Activated CD4-positive, alpha-beta memory T cell treated with anti-CD3 and anti-CD28 coated beads for 36 hours (primary cell): ENCODE measurements around the gene SLC44A1. TPM values are rescaled to one million over a fixed set of nuclear protein-coding genes. Genes with fewer than 3 reads are reported as not detected.
"Not testable (repeated sequence)": the region's sequence is repeated elsewhere in the genome, so short reads cannot be mapped to it uniquely, and the experiment has no call there.

Experiments used
- CTCF ChIA-PET: fragments of 350-600 bp; sonication (Branson Sonifier 250); formaldehyde crosslinking; loops from one replicate; lab custom pipeline; 2021; ENCODE audit warnings: antibody characterized with exemption, inconsistent platforms; lab: Charles Lee
- POLR2A ChIA-PET: fragments of 350-600 bp; sonication (Branson Sonifier 250); formaldehyde crosslinking; loops from one replicate; lab custom pipeline; 2021; ENCODE audit warnings: antibody characterized with exemption; lab: Charles Lee
- DNase-seq: peaks from one replicate; pipeline ENCODE4 v3.0.0-alpha.2; 2020
- H3K27ac Mint-ChIP-seq: one replicate; pipeline ENCODE4 v1.8.0; 2021; ENCODE audit warnings: mixed read lengths
- H3K27me3 Mint-ChIP-seq: one replicate; pipeline ENCODE4 v1.8.0; 2021; ENCODE audit warnings: mixed read lengths
- H3K36me3 Mint-ChIP-seq: one replicate; pipeline ENCODE4 v1.8.0; 2021; ENCODE audit warnings: mixed read lengths
- H3K4me1 Mint-ChIP-seq: one replicate; pipeline ENCODE4 v1.8.0; 2021; ENCODE audit warnings: low read depth, mixed read lengths
- H3K4me3 Mint-ChIP-seq: one replicate; pipeline ENCODE4 v1.8.0; 2021; ENCODE audit warnings: mild to moderate bottlenecking, mixed read lengths
- H3K9me3 Mint-ChIP-seq: one replicate; pipeline ENCODE4 v1.8.0; 2021; ENCODE audit warnings: mixed read lengths
- intact Hi-C: fragments of 100-400 bp; cut with micrococcal nuclease; formaldehyde crosslinking; loops from one replicate; pipeline ENCODE4 v1.15.1; 2023
- total RNA-seq, 2 experiments: library from RNA; stranded (reverse); gene quantifications; one replicate each; pipeline ENCODE4 v1.2.3, GENCODE V29; 2021

Gene SLC44A1
- total RNA-seq, 2 experiments from 2014 or later: 11.8 to 12.2 TPM

GRCh38 chr9:105258225-105258737 is 13.8 kb downstream of the SLC44A1 start:
- H3K9me3 Mint-ChIP-seq: no peaks in the 10 kb centered on the region
- no peaks in the 10 kb centered on the region for H3K36me3 Mint-ChIP-seq
- no peaks in the 10 kb centered on the region for H3K27me3 Mint-ChIP-seq
- no peak overlapping the region for H3K27ac Mint-ChIP-seq
- H3K4me1 Mint-ChIP-seq: peaks cover 21% of the 10 kb centered on the region
- CTCF ChIA-PET: no interaction called here
- no peak for DNase-seq
- intact Hi-C loops: no loop called here
- POLR2A ChIA-PET: no interaction called here
- no peak overlapping the region for H3K4me3 Mint-ChIP-seq

GRCh38 chr9:105259274-105259673 is 14.8 kb downstream of the SLC44A1 start:
- Mint-ChIP-seq H3K27ac (no peak overlapping the region), H3K36me3 (no peaks in the 10 kb centered on the region), H3K4me3 (no peak overlapping the region), H3K4me1 (peaks cover 26% of the 10 kb centered on the region), H3K27me3 (no peaks in the 10 kb centered on the region), H3K9me3 (no peaks in the 10 kb centered on the region)
- POLR2A ChIA-PET: no interaction called here
- CTCF ChIA-PET: no interaction called here
- no peak for DNase-seq
- intact Hi-C loops: no loop called here

- peaks cover 30% of the 10 kb centered on the region for H3K4me1 Mint-ChIP-seq
- ChIA-PET POLR2A (no interaction called here), CTCF (no interaction called here)
- H3K4me3 Mint-ChIP-seq: no peak overlapping the region
- no peaks in the 10 kb centered on the region for H3K27me3 Mint-ChIP-seq
- no peak for DNase-seq
- intact Hi-C loops: loop anchor here (2.0 kb wide), 1 partner anchor 15 kb away; the partner anchor contains the start of gene SLC44A1
- no peaks in the 10 kb centered on the region for H3K9me3 Mint-ChIP-seq
- H3K36me3 Mint-ChIP-seq: no peaks in the 10 kb centered on the region
- H3K27ac Mint-ChIP-seq: no peak overlapping the region
Observed at GRCh38 chr9:105259731-105260612, 15.5 kb downstream of the SLC44A1 start.

- Mint-ChIP-seq H3K27ac (no peak overlapping the region), H3K4me1 (peaks cover 24% of the 10 kb centered on the region), H3K9me3 (peaks cover 3% of the 10 kb centered on the region), H3K4me3 (no peak overlapping the region), H3K27me3 (no peaks in the 10 kb centered on the region), H3K36me3 (peaks cover 4% of the 10 kb centered on the region)
- ChIA-PET POLR2A (interaction anchor here (1.1 kb wide), 1 partner anchor 18 kb away, joined by 3 read pairs; the partner anchor contains the start of gene SLC44A1), CTCF (no interaction called here)
- intact Hi-C loops: no loop called here
- no peak for DNase-seq
Observed at GRCh38 chr9:105262497-105262896, 18.0 kb downstream of the SLC44A1 start.

GRCh38 chr9:105264380-105264779 is 19.9 kb downstream of the SLC44A1 start:
- Mint-ChIP-seq H3K4me3 (no peak overlapping the region), H3K36me3 (peaks cover 4% of the 10 kb centered on the region), H3K4me1 (peaks cover 16% of the 10 kb centered on the region), H3K27me3 (no peaks in the 10 kb centered on the region), H3K27ac (no peak overlapping the region), H3K9me3 (peaks cover 3% of the 10 kb centered on the region)
- ChIA-PET CTCF (no interaction called here), POLR2A (no interaction called here)
- no peak for DNase-seq
- intact Hi-C loops: no loop called here

- H3K9me3 Mint-ChIP-seq, CTCF ChIA-PET, intact Hi-C loops, H3K4me3 Mint-ChIP-seq, H3K27me3 Mint-ChIP-seq, DNase-seq, H3K27ac Mint-ChIP-seq, POLR2A ChIA-PET, H3K36me3 Mint-ChIP-seq, H3K4me1 Mint-ChIP-seq: not testable (repeated sequence)
Observed at GRCh38 chr9:105268254-105268653, 23.8 kb downstream of the SLC44A1 start.

- intact Hi-C loops: no loop called here
- CTCF ChIA-PET: no interaction called here
- no peak overlapping the region for H3K4me3 Mint-ChIP-seq
- no peaks in the 10 kb centered on the region for H3K27me3 Mint-ChIP-seq
- peaks cover 4% of the 10 kb centered on the region for H3K36me3 Mint-ChIP-seq
- no peak overlapping the region for H3K27ac Mint-ChIP-seq
- H3K4me1 Mint-ChIP-seq: peaks cover under 1% of the 10 kb centered on the region
- DNase-seq: no peak
- POLR2A ChIA-PET: no interaction called here
- peaks cover 3% of the 10 kb centered on the region for H3K9me3 Mint-ChIP-seq
Observed at GRCh38 chr9:105269593-105269992, 25.1 kb downstream of the SLC44A1 start.

- peaks cover 3% of the 10 kb centered on the region for H3K9me3 Mint-ChIP-seq
- peaks cover 3% of the 10 kb centered on the region for H3K4me1 Mint-ChIP-seq
- peaks cover 4% of the 10 kb centered on the region for H3K36me3 Mint-ChIP-seq
- ChIA-PET CTCF (no interaction called here), POLR2A (no interaction called here)
- no peak overlapping the region for H3K4me3 Mint-ChIP-seq
- H3K27ac Mint-ChIP-seq: no peak overlapping the region
- DNase-seq: no peak
- no peaks in the 10 kb centered on the region for H3K27me3 Mint-ChIP-seq
- intact Hi-C loops: no loop called here
Observed at GRCh38 chr9:105270711-105271110, 26.3 kb downstream of the SLC44A1 start.

GRCh38 chr9:105273731-105274130 is 29.3 kb downstream of the SLC44A1 start:
- Mint-ChIP-seq H3K27me3 (no peaks in the 10 kb centered on the region), H3K4me1 (peaks cover 3% of the 10 kb centered on the region)
- no peak for DNase-seq

GRCh38 chr9:105275111-105275510 is 30.7 kb downstream of the SLC44A1 start:
- Mint-ChIP-seq H3K9me3 (no peaks in the 10 kb centered on the region), H3K4me3 (no peak overlapping the region), H3K4me1 (peaks cover 3% of the 10 kb centered on the region), H3K27ac (no peak overlapping the region), H3K36me3 (no peaks in the 10 kb centered on the region), H3K27me3 (no peaks in the 10 kb centered on the region)
- ChIA-PET CTCF (no interaction called here), POLR2A (no interaction called here)
- intact Hi-C loops: no loop called here
- no peak for DNase-seq

More at GRCh38 chr9:105273731-105274130, 29.3 kb downstream of the SLC44A1 start:
- no peaks in the 10 kb centered on the region for H3K9me3 Mint-ChIP-seq
- CTCF ChIA-PET: no interaction called here
- POLR2A ChIA-PET: no interaction called here
- H3K27ac Mint-ChIP-seq: no peak overlapping the region
- no peak overlapping the region for H3K4me3 Mint-ChIP-seq
- H3K36me3 Mint-ChIP-seq: no peaks in the 10 kb centered on the region
- intact Hi-C loops: no loop called here

- no peak for DNase-seq
- H3K27ac Mint-ChIP-seq: no peak overlapping the region
- H3K27me3 Mint-ChIP-seq: no peaks in the 10 kb centered on the region
- ChIA-PET POLR2A (no interaction called here), CTCF (no interaction called here)
- H3K4me1 Mint-ChIP-seq: peaks cover 6% of the 10 kb centered on the region
- H3K36me3 Mint-ChIP-seq: no peaks in the 10 kb centered on the region
- intact Hi-C loops: no loop called here
- no peak overlapping the region for H3K4me3 Mint-ChIP-seq
- no peaks in the 10 kb centered on the region for H3K9me3 Mint-ChIP-seq
Observed at GRCh38 chr9:105275938-105276337, 31.5 kb downstream of the SLC44A1 start.

GRCh38 chr9:105278751-105279150 is 34.3 kb downstream of the SLC44A1 start:
- H3K27ac Mint-ChIP-seq: no peak overlapping the region
- no peak overlapping the region for H3K4me3 Mint-ChIP-seq
- no peaks in the 10 kb centered on the region for H3K36me3 Mint-ChIP-seq
- no peak for DNase-seq
- CTCF ChIA-PET: no interaction called here
- H3K27me3 Mint-ChIP-seq: no peaks in the 10 kb centered on the region
- intact Hi-C loops: no loop called here
- H3K9me3 Mint-ChIP-seq: no peaks in the 10 kb centered on the region
- H3K4me1 Mint-ChIP-seq: peaks cover 6% of the 10 kb centered on the region
- POLR2A ChIA-PET: interaction anchor here (0.7 kb wide), 1 partner anchor 27 kb away, joined by 3 read pairs; no protein-coding TSS in a partner anchor
